K562 (cell line): ENCODE measurements around the gene SENP3. TPM values are rescaled to one million over a fixed set of nuclear protein-coding genes. Genes with fewer than 3 reads are reported as not detected.

Experiments used
- ATAC-seq: fragments of 200-7000 bp; cut with Tn5 transposase; 3 replicates; pipeline ENCODE4 v1.9.1; 2020; ENCODE audit warnings: moderate library complexity
- BruUV-seq: library from RNA; stranded (reverse); fragments of 400-500 nt; replicated peaks from 2 replicates; lab custom pipeline; 2021; lab: Mats Ljungman, UMichigan
- CTCF ChIA-PET: fragments of 300-600 bp; formaldehyde crosslinking; extraction: SDS; loops from one replicate; lab custom pipeline; 2021; ENCODE audit warnings: low intra/inter-chr PET ratio; lab: Yijun Ruan, JAX
- POLR2A ChIA-PET: fragments of 300-600, 350-650 bp; sonication (Branson Sonifier 250); formaldehyde crosslinking; extraction: SDS; loops from one replicate; lab custom pipeline; 2021; ENCODE audit warnings: antibody characterized with exemption, inconsistent platforms; lab: Yijun Ruan, JAX
- DNase-seq, 4 experiments: peaks; one replicate each; pipeline versions ENCODE4 v3.0.0 to v3.0.0-alpha.2; 2011 to 2018; ENCODE audit warnings: low spot score in 3 of 4, mixed read lengths in 3 of 4; ENCODE audit errors: extremely low read depth in 1 of 4
- FAIRE-seq: peaks from 2 replicates; lab custom pipeline; 2011; peaks lifted over from hg19 to GRCh38; lab: Jason Lieb, UNC
- H2AFZ ChIP-seq: 2 replicates; pipeline ENCODE4 v1.6.0; 2011; ENCODE audit warnings: low read depth, low read length, control low read depth, inconsistent platforms
- H3K27ac ChIP-seq: fragments of 200-600 bp; 3 replicates; pipeline ENCODE4 v1.8.0; 2011; ENCODE audit warnings: low read depth, mild to moderate bottlenecking, control low read depth, inconsistent platforms, low read length, moderate library complexity, mixed read lengths; ENCODE audit errors: extremely low read depth
- H3K27me3 ChIP-seq, 2 experiments: fragments of 300-600 bp in 1 of 2; 2 replicates in 1 of 2; 3 replicates in 1 of 2; pipeline versions ENCODE4 v1.6.0 to v1.8.0; 2011; ENCODE audit warnings: inconsistent platforms in 2 of 2, low read length in 2 of 2, mild to moderate bottlenecking in 1 of 2, mixed read lengths in 1 of 2, moderate library complexity in 1 of 2; ENCODE audit not compliant: control insufficient read depth in 2 of 2, insufficient read depth in 2 of 2
- H3K36me3 ChIP-seq: fragments of 300-600 bp; 3 replicates; pipeline ENCODE4 v1.8.0; 2011; ENCODE audit warnings: mild to moderate bottlenecking, low read length, inconsistent platforms; ENCODE audit not compliant: control insufficient read depth, insufficient read depth
- H3K4me1 ChIP-seq, 2 experiments: fragments of 200-600 bp in 1 of 2; replicated peaks in 1 of 2; 2 replicates in 1 of 2; 3 replicates in 1 of 2; pipeline versions ENCODE4 v1.5.1 to v1.8.0; 2011; ENCODE audit warnings: inconsistent platforms in 2 of 2, low read length in 2 of 2, mild to moderate bottlenecking in 1 of 2, mixed read lengths in 1 of 2, moderate library complexity in 1 of 2; ENCODE audit not compliant: control insufficient read depth in 2 of 2, insufficient read depth in 2 of 2
- H3K4me2 ChIP-seq: 2 replicates; pipeline ENCODE4 v1.6.1; 2011; ENCODE audit warnings: low read length, control low read depth, inconsistent platforms, mixed read lengths; ENCODE audit not compliant: insufficient read depth
- H3K4me3 ChIP-seq: fragments of 200-600 bp; sonication (generic), shearing (Covaris generic); 2 replicates; pipeline ENCODE4 v1.5.1; 2016; ENCODE audit warnings: control low read depth, inconsistent platforms
- H3K79me2 ChIP-seq: fragments of 200-600 bp; 3 replicates; pipeline ENCODE4 v1.8.0; 2011; ENCODE audit warnings: low read length, inconsistent platforms; ENCODE audit not compliant: control insufficient read depth, insufficient read depth
- H3K9ac ChIP-seq, 2 experiments: 2 replicates each; pipeline versions ENCODE4 v1.6.0 to v1.6.1; 2011; ENCODE audit warnings: low read depth in 2 of 2, low read length in 2 of 2, control low read depth in 1 of 2, inconsistent platforms in 1 of 2, mild to moderate bottlenecking in 1 of 2, mixed read lengths in 1 of 2; ENCODE audit not compliant: insufficient read depth in 1 of 2
- H3K9me1 ChIP-seq: one replicate; pipeline ENCODE4 v1.6.0; 2011; ENCODE audit warnings: inconsistent platforms, mild to moderate bottlenecking, low read length, moderate library complexity; ENCODE audit not compliant: control insufficient read depth, insufficient read depth
- H3K9me3 ChIP-seq: replicated peaks from 2 replicates; pipeline ENCODE4 v1.5.1; 2011; ENCODE audit warnings: low read depth, low read length, inconsistent platforms; ENCODE audit not compliant: control insufficient read depth, insufficient read depth
- H4K20me1 ChIP-seq: replicated peaks from 2 replicates; pipeline ENCODE4 v1.6.1; 2011; ENCODE audit warnings: low read length, inconsistent platforms, mixed read lengths; ENCODE audit not compliant: control insufficient read depth, insufficient read depth
- BMI1 ChIP-seq: fragments of 150-350 bp; IDR thresholded peaks from 2 replicates; pipeline ENCODE4 v1.6.1; 2014; ENCODE audit warnings: low read length
- BRD4 ChIP-seq: fragments of 200-600 bp; sonication (generic); IDR thresholded peaks from 2 replicates; pipeline ENCODE4 v1.6.1; 2017; ENCODE audit warnings: inconsistent platforms
- CBFB ChIP-seq: sonication (generic); formaldehyde crosslinking; IDR thresholded peaks from 2 replicates; pipeline ENCODE4 v1.4.0; 2020; ENCODE audit warnings: mild to moderate bottlenecking, missing genetic modification reagents
- LEF1 ChIP-seq: fragments of 450-650 bp; IDR thresholded peaks from 2 replicates; pipeline ENCODE4 v1.6.1; 2016; ENCODE audit warnings: mild to moderate bottlenecking
- NR4A1 ChIP-seq, 2 experiments: fragments of 250-450 bp in 1 of 2; fragments of 450-650 bp in 1 of 2; sonication (Bioruptor Pico) in 1 of 2; IDR thresholded peaks; 2 replicates each; pipeline versions ENCODE4 v1.4.0 to v1.6.1; 2016 to 2020; ENCODE audit warnings: mild to moderate bottlenecking in 2 of 2, missing compliant biosample characterization in 1 of 2, missing genetic modification characterization in 1 of 2, moderate library complexity in 1 of 2
- RBBP5 ChIP-seq: fragments of 200-600 bp; sonication (generic); IDR thresholded peaks from 2 replicates; pipeline ENCODE4 v1.6.1; 2012; ENCODE audit warnings: borderline replicate concordance, mild to moderate bottlenecking, low read length, control low read depth, inconsistent platforms; ENCODE audit not compliant: insufficient read depth, poor library complexity, severe bottlenecking
- RUNX1 ChIP-seq: sonication (generic); IDR thresholded peaks from 2 replicates; pipeline ENCODE4 v1.6.1; 2016; ENCODE audit warnings: antibody characterized with exemption, low read depth
- THRA ChIP-seq: fragments of 450-650 bp; IDR thresholded peaks from 2 replicates; pipeline ENCODE4 v1.6.1; 2017; ENCODE audit warnings: mild to moderate bottlenecking, moderate library complexity
- ZSCAN29 ChIP-seq: fragments of 450-650 bp; IDR thresholded peaks from 2 replicates; pipeline ENCODE4 v1.6.1; 2017
- WGBS: fragments of 100-300 bp; shearing (Covaris generic); methylation state at CpG from one replicate; pipeline ENCODE4 v1.1.6; 2016; ENCODE audit warnings: low coverage, mixed read lengths; ENCODE audit not compliant: insufficient coverage; ENCODE audit errors: missing lambda C conversion rate; 5-methylcytosine and 5-hydroxymethylcytosine counted together
- in situ Hi-C: fragments of 300-500 bp; cut with MboI; formaldehyde crosslinking; loops from 4 replicates; pipeline ENCODE4 v1.15.0; 2018; ENCODE audit warnings: inconsistent platforms, mixed read lengths
- intact Hi-C: fragments of 100-400 bp; cut with micrococcal nuclease; formaldehyde crosslinking; loops from 2 replicates; pipeline ENCODE4 v1.14.2; 2022
- polyA plus RNA-seq, 8 experiments: library from polyadenylated mRNA; depleted of rRNA in 4 of 8; stranded (reverse) in 5 of 8; unstranded in 3 of 8; fragments of >200 nt; fragmentation: Nextera tagmentation in 2 of 8; fragmentation: Illumina TruSeq in 1 of 8; extraction: Ambion mirVana in 2 of 8; extraction: Trizol in 1 of 8; gene quantifications; 2 replicates each; pipeline versions ENCODE4 v1.2.1 to v1.2.3, GENCODE V29; 2011 to 2014; ENCODE audit warnings: inconsistent platforms in 1 of 8, missing spikeins in 1 of 8
- total RNA-seq, 7 experiments: library from RNA; depleted of rRNA in 6 of 7; stranded (reverse); fragments of >200 nt in 6 of 7; fragmentation: Illumina TruSeq in 2 of 7; extraction: Trizol in 2 of 7; gene quantifications; 2 replicates each; pipeline versions ENCODE4 v1.2.1 to v1.2.3, GENCODE V29; 2011 to 2021; ENCODE audit warnings: low replicate concordance in 1 of 7

SENP3 gene
- total and polyA plus RNA-seq, 9 of the 15 experiments (the other 6 are each of a cell fraction or from before 2014, with no cell fraction given), result 0.63 to 102 (median 78.8) TPM

GRCh38 chr17:7515911-7516610 lies 45.7 kb upstream of the SENP3 start:
- peaks cover 3% of the 10 kb centered on the region for H3K9me1 ChIP-seq
- TF ChIP-seq THRA (no peak), BMI1 (no peak), NR4A1 (CRISPR knock-in tag; IDR thresholded peaks at IDR 0.05) (no peak), NR4A1 (tag; IDR thresholded peaks at IDR 0.05) (no peak), RBBP5 (no peak), LEF1 (no peak), ZSCAN29 (no peak), CBFB (CRISPR knock-in tag) (no peak), BRD4 (no peak), RUNX1 (no peak)
- no peak overlapping the region for H3K27ac ChIP-seq
- H3K9me3 ChIP-seq, result no peaks in the 10 kb centered on the region
- DNase-seq, result no peak
- FAIRE-seq, result no peak
- no peaks in the 10 kb centered on the region for H3K79me2 ChIP-seq
- H3K4me2 ChIP-seq, result no peak overlapping the region
- H3K4me3 ChIP-seq, result no peak overlapping the region
- peaks cover 29% of the 10 kb centered on the region; the same call in 2 of the 3 replicates for H3K36me3 ChIP-seq
- H3K9ac ChIP-seq, result no peak overlapping the region
- ATAC-seq, result no peak
- WGBS, result 71% methylated on average over 11 of the region's 13 CpGs
- ChIA-PET POLR2A (interaction anchor here (1.0 to 1.1 kb wide), 2 partner anchors 12 to 58 kb away, joined by 3 to 8 read pairs; no protein-coding TSS in a partner anchor), CTCF (interaction anchor here (0.7 kb wide), 1 partner anchor 201 kb away, joined by 3 read pairs; the partner anchor contains the start of gene DNAH2)
- no peaks in the 10 kb centered on the region for H3K27me3 ChIP-seq
- BruUV-seq, result no TSS peak
- H4K20me1 ChIP-seq, result no peaks in the 10 kb centered on the region
- no peak overlapping the region for H2AFZ ChIP-seq
- in situ Hi-C loops (no loop called here), intact Hi-C loops (no loop called here)
- no peaks in the 10 kb centered on the region; a peak in 1 of 5 replicates for H3K4me1 ChIP-seq
